ENCODE data around the gene DBNL.

DBNL gene

DNA sequence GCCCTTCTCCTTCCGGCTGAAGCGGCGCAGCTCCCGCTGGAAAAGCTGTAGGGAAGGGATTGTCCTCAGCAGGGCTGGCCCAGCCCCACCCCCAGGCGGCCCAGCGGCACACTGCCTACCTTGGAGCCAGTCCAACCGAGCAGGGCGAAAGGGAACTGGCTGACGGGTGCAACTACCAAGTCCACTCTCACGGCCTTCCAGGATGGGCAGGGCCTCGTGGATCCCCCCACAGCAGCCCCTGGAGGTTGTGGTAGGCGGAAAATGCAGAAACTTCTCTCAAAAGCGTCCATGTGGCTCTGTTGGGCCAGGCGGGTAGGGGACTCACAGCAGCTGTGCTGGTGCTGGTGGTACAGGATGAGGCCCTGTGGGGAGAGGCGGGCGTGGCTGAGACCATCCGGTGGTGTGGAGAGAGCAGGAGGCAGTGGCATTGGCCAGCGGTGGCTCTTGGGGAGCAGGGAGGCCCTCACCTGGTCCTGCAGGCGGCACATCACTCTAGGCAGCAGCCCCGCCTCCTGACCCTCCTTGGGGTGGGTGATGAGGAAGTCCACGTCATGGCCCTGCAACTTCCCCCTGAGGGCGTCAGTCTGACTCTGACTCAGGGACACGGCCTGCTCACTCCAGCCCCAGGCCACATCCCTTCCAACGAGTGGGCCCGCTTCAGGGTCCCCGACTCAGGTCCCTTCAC lies 29.3 kb downstream of the DBNL start:
- Mint-ChIP-seq H3K36me3 (ENCODE audit: low read depth) (peaks cover 70% of the 10 kb centered on the region), H3K27ac (peak overlapping the region; percentile 93), H3K9me3 (no peaks in the 10 kb centered on the region), H3K4me1 (ENCODE audit: low read depth) (peaks cover 61% of the 10 kb centered on the region), H3K4me3 (peak overlapping the region; percentile 70), H3K27me3 (no peaks in the 10 kb centered on the region)
- intact Hi-C loops (cut with micrococcal nuclease): loop anchor here (1.0 to 5.0 kb wide), 2 partner anchors 8 to 403 kb away; partner anchors contain the start of gene POLM

DNA sequence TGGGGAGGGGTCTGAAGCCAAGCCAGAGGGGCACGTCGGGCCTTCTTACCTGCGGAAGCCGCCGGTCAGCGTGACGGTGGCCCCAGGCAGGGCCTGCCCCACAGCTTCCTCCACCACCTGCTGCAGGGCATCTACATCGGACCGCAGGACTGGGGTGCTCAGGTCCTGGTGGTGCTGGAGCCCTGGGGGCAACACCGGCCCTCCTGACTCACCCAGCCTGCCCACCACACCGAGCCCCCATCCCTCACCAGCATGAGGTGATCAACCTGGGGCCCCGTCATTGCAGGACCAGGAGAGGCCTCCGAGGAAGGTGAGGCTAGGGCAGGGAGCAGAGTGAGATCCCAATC lies 29.8 kb downstream of the DBNL start:
- peak overlapping the region; percentile 93 for H3K27ac Mint-ChIP-seq
- H3K4me3 Mint-ChIP-seq: peak overlapping the region; percentile 70
- intact Hi-C loops (cut with micrococcal nuclease): loop anchor here (5.0 kb wide), 1 partner anchor 403 kb away; no protein-coding TSS in a partner anchor
- peaks cover 75% of the 10 kb centered on the region for H3K36me3 Mint-ChIP-seq (ENCODE audit: low read depth)
- no peaks in the 10 kb centered on the region for H3K27me3 Mint-ChIP-seq
- H3K9me3 Mint-ChIP-seq: no peaks in the 10 kb centered on the region
- H3K4me1 Mint-ChIP-seq (ENCODE audit: low read depth): peaks cover 61% of the 10 kb centered on the region

DNA sequence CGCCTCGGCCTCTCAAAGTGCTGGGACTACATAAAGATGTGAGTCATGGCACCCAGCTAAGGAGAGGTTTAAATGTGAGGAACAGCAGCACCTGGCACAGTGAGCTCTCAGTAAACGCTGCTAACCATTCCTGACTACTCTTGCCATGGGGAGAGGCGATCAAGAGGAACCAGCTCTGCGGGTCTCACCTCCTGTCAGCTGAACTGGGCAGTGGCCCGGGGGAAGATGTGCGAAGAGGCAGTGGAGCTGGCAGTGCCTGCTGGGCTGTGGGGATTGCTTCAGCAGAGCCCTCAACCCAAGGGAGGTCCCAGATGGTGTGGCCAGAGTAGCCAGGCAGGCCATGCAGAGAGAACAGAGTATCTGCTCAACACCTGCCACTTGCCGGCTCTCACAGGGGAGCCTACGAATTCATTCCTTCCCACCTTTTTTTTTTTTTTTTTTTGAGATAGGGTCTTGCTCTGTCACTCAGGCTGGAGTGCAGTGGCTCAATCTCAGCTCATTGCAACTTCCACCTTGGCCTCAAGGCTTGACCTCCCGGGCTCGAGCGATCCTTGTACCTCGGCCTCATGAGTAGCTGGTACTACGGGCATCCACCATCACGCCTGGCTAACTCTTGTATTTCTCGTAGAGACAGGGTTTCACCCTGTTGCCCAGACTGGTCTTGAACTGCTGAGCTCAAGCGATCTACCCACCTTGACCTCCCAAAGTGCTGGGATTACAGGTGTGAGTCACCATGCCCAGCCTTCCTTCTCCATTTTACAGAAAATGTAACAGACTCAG lies 31.0 kb downstream of the DBNL start:
- no peak overlapping the region for H3K4me3 Mint-ChIP-seq
- H3K27ac Mint-ChIP-seq: peak overlapping the region; percentile 93
- peaks cover 87% of the 10 kb centered on the region for H3K36me3 Mint-ChIP-seq (ENCODE audit: low read depth)
- intact Hi-C loops (cut with micrococcal nuclease): no loop called here
- no peaks in the 10 kb centered on the region for H3K27me3 Mint-ChIP-seq
- H3K9me3 Mint-ChIP-seq: no peaks in the 10 kb centered on the region
- H3K4me1 Mint-ChIP-seq (ENCODE audit: low read depth): peaks cover 71% of the 10 kb centered on the region

GRCh38 chr7:44076101-44076895 lies 31.8 kb downstream of the DBNL start:
- Mint-ChIP-seq H3K4me1 (ENCODE audit: low read depth) (peaks cover 76% of the 10 kb centered on the region), H3K27ac (no peak overlapping the region), H3K27me3 (no peaks in the 10 kb centered on the region), H3K9me3 (no peaks in the 10 kb centered on the region), H3K4me3 (no peak overlapping the region), H3K36me3 (ENCODE audit: low read depth) (peaks cover 95% of the 10 kb centered on the region)
- intact Hi-C loops (cut with micrococcal nuclease): no loop called here

DNA sequence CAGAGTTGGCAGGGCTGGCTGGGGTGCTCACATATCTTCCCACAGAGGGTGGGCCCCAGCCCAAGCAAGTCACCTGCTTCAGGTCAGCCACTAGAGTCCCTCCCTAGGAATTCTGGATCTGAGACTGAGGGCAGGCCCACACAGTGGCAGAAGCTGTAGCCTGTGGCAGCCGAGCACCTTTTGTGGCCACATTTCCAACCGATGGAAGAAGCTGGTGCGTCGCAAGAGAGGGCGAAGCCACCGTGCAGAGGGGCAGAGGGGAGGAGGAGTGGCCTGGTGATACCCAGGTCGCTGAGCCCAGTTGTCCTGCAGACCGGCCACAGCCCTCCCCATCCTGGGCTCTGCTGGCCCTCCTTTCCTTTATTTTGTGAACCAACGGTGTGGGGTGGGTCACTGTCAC lies 32.6 kb downstream of the DBNL start:
- H3K4me1 Mint-ChIP-seq (ENCODE audit: low read depth): peaks cover 76% of the 10 kb centered on the region
- no peak overlapping the region for H3K4me3 Mint-ChIP-seq
- H3K27me3 Mint-ChIP-seq: no peaks in the 10 kb centered on the region
- no peak overlapping the region for H3K27ac Mint-ChIP-seq
- intact Hi-C loops (cut with micrococcal nuclease): no loop called here
- peaks cover 95% of the 10 kb centered on the region for H3K36me3 Mint-ChIP-seq (ENCODE audit: low read depth)
- H3K9me3 Mint-ChIP-seq: no peaks in the 10 kb centered on the region

- Mint-ChIP-seq H3K36me3 (ENCODE audit: low read depth) (peaks cover 90% of the 10 kb centered on the region), H3K4me3 (no peak overlapping the region)
Measured at GRCh38 chr7:44077681-44078091, 33.2 kb downstream of the DBNL start.

GRCh38 chr7:44078521-44078920 lies 34.0 kb downstream of the DBNL start:
- Mint-ChIP-seq H3K4me1 (ENCODE audit: low read depth) (peaks cover 62% of the 10 kb centered on the region), H3K9me3 (no peaks in the 10 kb centered on the region), H3K4me3 (no peak overlapping the region), H3K36me3 (ENCODE audit: low read depth) (peaks cover 82% of the 10 kb centered on the region), H3K27ac (peak overlapping the region; percentile 35), H3K27me3 (no peaks in the 10 kb centered on the region)
- intact Hi-C loops (cut with micrococcal nuclease): no loop called here

More at GRCh38 chr7:44077681-44078091, 33.2 kb downstream of the DBNL start:
- Mint-ChIP-seq H3K4me1 (ENCODE audit: low read depth) (peaks cover 70% of the 10 kb centered on the region), H3K27ac (no peak overlapping the region), H3K27me3 (no peaks in the 10 kb centered on the region), H3K9me3 (no peaks in the 10 kb centered on the region)
- intact Hi-C loops (cut with micrococcal nuclease): no loop called here

GRCh38 chr7:44079331-44080021 lies 35.0 kb downstream of the DBNL start:
- intact Hi-C loops (cut with micrococcal nuclease): loop anchor here (5.0 kb wide), 1 partner anchor 32 kb away; no protein-coding TSS in a partner anchor
- Mint-ChIP-seq H3K27me3 (peaks cover 3% of the 10 kb centered on the region), H3K9me3 (no peaks in the 10 kb centered on the region), H3K4me3 (no peak overlapping the region), H3K27ac (no peak overlapping the region), H3K4me1 (ENCODE audit: low read depth) (peaks cover 52% of the 10 kb centered on the region), H3K36me3 (ENCODE audit: low read depth) (peaks cover 72% of the 10 kb centered on the region)

DNA sequence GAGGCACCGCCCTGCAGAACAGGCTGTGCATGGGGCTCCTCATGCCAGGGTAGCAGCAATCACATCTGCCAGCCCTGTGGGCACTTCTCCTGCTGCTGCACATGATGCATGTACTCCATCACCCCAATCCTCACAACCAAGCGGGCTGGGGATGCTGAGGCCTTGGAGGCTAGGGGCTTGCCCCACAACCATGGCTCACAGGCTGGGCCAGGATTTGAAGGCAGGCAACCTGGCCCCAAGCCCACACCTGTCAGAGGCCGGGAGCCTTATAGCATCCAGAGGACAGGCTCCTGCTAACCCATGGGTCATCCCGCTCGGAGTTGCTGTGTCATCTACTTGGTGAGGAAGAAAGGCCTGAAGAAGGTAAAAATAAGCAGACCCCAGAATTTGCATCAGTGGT lies 35.6 kb downstream of the DBNL start:
- peaks cover 67% of the 10 kb centered on the region for H3K36me3 Mint-ChIP-seq (ENCODE audit: low read depth)
- H3K27ac Mint-ChIP-seq: no peak overlapping the region
- H3K9me3 Mint-ChIP-seq: no peaks in the 10 kb centered on the region
- peaks cover 46% of the 10 kb centered on the region for H3K4me1 Mint-ChIP-seq (ENCODE audit: low read depth)
- peaks cover 3% of the 10 kb centered on the region for H3K27me3 Mint-ChIP-seq
- no peak overlapping the region for H3K4me3 Mint-ChIP-seq
- intact Hi-C loops (cut with micrococcal nuclease): loop anchor here (5.0 kb wide), 1 partner anchor 33 kb away; no protein-coding TSS in a partner anchor

DNA sequence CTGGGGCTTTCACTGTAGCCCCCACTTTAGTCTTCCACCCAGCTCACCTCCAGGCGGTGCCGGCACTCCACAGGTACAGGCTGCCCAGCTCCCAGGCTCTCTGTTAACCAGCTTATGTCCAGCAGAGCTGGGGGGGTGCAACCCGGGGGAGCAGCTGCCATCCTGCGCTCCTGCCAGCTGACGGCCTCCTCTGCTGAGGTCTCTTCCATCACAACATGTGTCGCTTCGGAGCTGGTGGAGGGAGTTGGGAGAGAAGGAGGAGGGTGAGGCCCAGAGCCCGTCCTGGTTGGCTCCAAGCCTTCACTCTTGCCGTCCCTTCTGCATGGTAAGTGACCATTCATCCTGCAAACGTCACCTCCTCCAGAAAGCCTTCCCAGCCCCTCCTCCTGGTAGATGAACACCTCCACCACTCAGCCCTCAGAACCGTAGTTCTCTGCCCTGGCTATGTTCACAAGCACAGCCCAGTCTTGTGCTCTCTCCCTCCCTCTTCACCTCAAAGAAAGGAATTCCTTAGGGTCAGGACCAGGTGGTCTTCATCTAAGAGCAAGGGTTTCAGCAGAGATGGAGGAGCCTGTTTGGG lies 36.3 kb downstream of the DBNL start:
- Mint-ChIP-seq H3K4me3 (peak overlapping the region; percentile 81), H3K27ac (peak overlapping the region; percentile 90), H3K4me1 (ENCODE audit: low read depth) (peaks cover 39% of the 10 kb centered on the region), H3K36me3 (ENCODE audit: low read depth) (peaks cover 60% of the 10 kb centered on the region), H3K9me3 (no peaks in the 10 kb centered on the region), H3K27me3 (peaks cover 3% of the 10 kb centered on the region)
- intact Hi-C loops (cut with micrococcal nuclease): loop anchor here (5.0 kb wide), 1 partner anchor 33 kb away; no protein-coding TSS in a partner anchor

DNA sequence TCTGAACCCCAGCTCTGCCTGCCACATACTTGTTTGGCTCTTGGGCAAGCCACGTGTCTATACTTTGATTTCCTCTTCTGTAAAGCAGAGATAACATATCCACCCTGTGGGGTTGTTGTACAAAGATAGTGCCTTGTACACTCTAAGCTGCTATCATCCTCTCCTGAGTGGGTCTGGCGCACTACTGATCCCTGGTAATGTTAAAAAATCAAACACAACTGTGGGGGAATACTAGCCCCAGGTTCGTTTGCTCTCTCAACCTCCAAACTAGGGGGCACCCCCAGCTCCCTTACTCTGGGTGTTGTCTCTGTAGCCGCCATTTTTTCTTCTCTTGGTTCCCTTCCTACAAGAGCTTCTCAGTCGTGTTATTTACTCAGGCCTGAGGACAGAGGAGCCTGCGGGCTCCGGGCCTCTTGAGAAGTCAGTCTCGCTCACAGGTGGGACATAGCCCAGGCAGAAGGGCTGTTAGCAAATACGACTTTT lies 36.8 kb downstream of the DBNL start:
- Mint-ChIP-seq H3K36me3 (ENCODE audit: low read depth) (peaks cover 55% of the 10 kb centered on the region), H3K27ac (peak overlapping the region; percentile 90), H3K9me3 (no peaks in the 10 kb centered on the region), H3K27me3 (peaks cover 3% of the 10 kb centered on the region), H3K4me3 (peak overlapping the region; percentile 81), H3K4me1 (ENCODE audit: low read depth) (peaks cover 35% of the 10 kb centered on the region)
- intact Hi-C loops (cut with micrococcal nuclease): loop anchor here (5.0 kb wide), 1 partner anchor 34 kb away; no protein-coding TSS in a partner anchor

DNA sequence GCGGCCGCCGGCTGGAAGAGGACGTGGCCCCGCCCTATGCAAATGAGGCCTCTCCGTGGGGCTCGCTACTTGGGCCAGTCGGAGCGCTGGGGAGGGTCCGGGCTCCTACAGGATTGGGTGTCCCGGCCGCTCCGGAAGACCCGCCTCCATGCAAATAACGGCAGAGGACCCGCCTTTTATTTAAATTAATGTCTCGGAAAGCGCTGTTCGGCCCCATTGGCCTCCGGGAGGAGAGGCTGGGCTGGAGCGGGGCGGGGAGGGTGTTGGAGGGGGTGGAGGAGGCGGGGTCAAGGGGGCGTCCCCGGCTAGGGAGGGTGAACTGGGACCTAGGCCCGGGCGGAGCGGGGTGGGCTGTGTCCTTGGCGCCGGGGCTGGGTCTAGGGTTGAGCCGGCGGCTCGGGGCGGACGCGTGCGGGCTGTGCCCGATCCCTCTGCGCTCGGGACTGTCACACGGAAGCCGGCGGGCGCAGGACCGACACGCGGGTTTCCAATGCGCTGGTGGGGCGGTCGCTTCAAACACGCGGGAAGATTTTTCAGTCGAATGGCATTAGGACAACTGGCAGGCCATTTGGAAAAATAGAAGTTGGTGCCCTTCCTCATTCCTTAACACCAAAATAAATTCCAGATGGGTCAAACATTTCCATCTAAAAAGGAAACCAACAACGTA lies 38.2 kb downstream of the DBNL start:
- intact Hi-C loops (cut with micrococcal nuclease): loop anchor here (1.0 to 5.0 kb wide), 4 partner anchors 9 to 118 kb away; partner anchors contain the start of genes POLD2 and YKT6
- H3K27ac Mint-ChIP-seq: peak overlapping the region; percentile 90
- peaks cover 3% of the 10 kb centered on the region for H3K27me3 Mint-ChIP-seq
- H3K4me3 Mint-ChIP-seq: peak overlapping the region; percentile 84
- peaks cover 41% of the 10 kb centered on the region for H3K36me3 Mint-ChIP-seq (ENCODE audit: low read depth)
- H3K9me3 Mint-ChIP-seq: no peaks in the 10 kb centered on the region
- peaks cover 30% of the 10 kb centered on the region for H3K4me1 Mint-ChIP-seq (ENCODE audit: low read depth)

All from dendritic cell treated with granulocyte-macrophage colony-stimulating factor and Interleukin-4, amounts not matched to agents 40 ng/mL and 50 ng/mL, for 4 days (primary cell).